Memory B cell (primary cell): Measurements from ENCODE around the gene CACNA2D3.

Source experiments
- ATAC-seq: fragments of 150-1000 bp; cut with Tn5 transposase; 2 replicates; pipeline ENCODE4 v1.10.0; 2021; ENCODE audit warnings: low read depth, mild to moderate bottlenecking, moderate library complexity
- DNase-seq, 2 donors: peaks; one replicate each; pipeline ENCODE4 v3.0.0; 2022; ENCODE audit warnings: low spot score in 2 of 2
- H3K27ac Mint-ChIP-seq: one replicate; pipeline ENCODE4 v1.8.0; 2022; ENCODE audit warnings: mild to moderate bottlenecking, moderate library complexity, mixed read lengths
- H3K27me3 Mint-ChIP-seq: one replicate; pipeline ENCODE4 v1.8.0; 2022; ENCODE audit warnings: mixed read lengths
- H3K36me3 Mint-ChIP-seq: one replicate; pipeline ENCODE4 v1.8.0; 2022; ENCODE audit warnings: mild to moderate bottlenecking, mixed read lengths
- H3K4me1 Mint-ChIP-seq: one replicate; pipeline ENCODE4 v1.8.0; 2022; ENCODE audit warnings: mixed read lengths
- H3K4me3 Mint-ChIP-seq: one replicate; pipeline ENCODE4 v1.8.0; 2022; ENCODE audit warnings: mild to moderate bottlenecking, moderate library complexity, mixed read lengths
- H3K9me3 Mint-ChIP-seq: one replicate; pipeline ENCODE4 v1.8.0; 2022; ENCODE audit warnings: mixed read lengths

Gene CACNA2D3

GRCh38 chr3:54797111-54797510, 674.8 kb downstream of the CACNA2D3 start:
- H3K4me3 Mint-ChIP-seq, result no peak overlapping the region
- ATAC-seq, result no peak
- H3K36me3 Mint-ChIP-seq, result no peaks in the 10 kb centered on the region
- H3K9me3 Mint-ChIP-seq, result no peaks in the 10 kb centered on the region
- DNase-seq, result no peak
- H3K4me1 Mint-ChIP-seq, result no peaks in the 10 kb centered on the region
- no peak overlapping the region for H3K27ac Mint-ChIP-seq
- no peaks in the 10 kb centered on the region for H3K27me3 Mint-ChIP-seq

GRCh38 chr3:54800478-54800877, 678.1 kb downstream of the CACNA2D3 start:
- Mint-ChIP-seq H3K4me1 (no peaks in the 10 kb centered on the region), H3K27ac (no peak overlapping the region), H3K36me3 (no peaks in the 10 kb centered on the region), H3K9me3 (peaks cover 1% of the 10 kb centered on the region), H3K27me3 (no peaks in the 10 kb centered on the region), H3K4me3 (no peak overlapping the region)
- ATAC-seq, result no peak
- no peak for DNase-seq

GRCh38 chr3:54801977-54802376, 679.6 kb downstream of the CACNA2D3 start:
- ATAC-seq, result no peak
- H3K9me3 Mint-ChIP-seq, result peaks cover 1% of the 10 kb centered on the region
- H3K27me3 Mint-ChIP-seq, result no peaks in the 10 kb centered on the region
- no peaks in the 10 kb centered on the region for H3K36me3 Mint-ChIP-seq
- no peak overlapping the region for H3K4me3 Mint-ChIP-seq
- DNase-seq, result no peak
- H3K4me1 Mint-ChIP-seq, result no peaks in the 10 kb centered on the region
- H3K27ac Mint-ChIP-seq, result no peak overlapping the region

GRCh38 chr3:54810401-54810800, 688.0 kb downstream of the CACNA2D3 start:
- Mint-ChIP-seq H3K4me1 (no peaks in the 10 kb centered on the region), H3K9me3 (peaks cover 9% of the 10 kb centered on the region), H3K27ac (no peak overlapping the region), H3K27me3 (no peaks in the 10 kb centered on the region), H3K36me3 (no peaks in the 10 kb centered on the region), H3K4me3 (no peak overlapping the region)
- no peak for DNase-seq
- ATAC-seq, result no peak

- Mint-ChIP-seq H3K9me3 (peaks cover 7% of the 10 kb centered on the region), H3K27ac (no peak overlapping the region), H3K4me3 (no peak overlapping the region), H3K4me1 (no peaks in the 10 kb centered on the region), H3K36me3 (no peaks in the 10 kb centered on the region), H3K27me3 (no peaks in the 10 kb centered on the region)
- ATAC-seq (no peak), DNase-seq (no peak)
These were observed 691.9 kb downstream of the CACNA2D3 start for GRCh38 chr3:54814224-54814623.

- no peak overlapping the region for H3K4me3 Mint-ChIP-seq
These were observed 695.3 kb downstream of the CACNA2D3 start for GRCh38 chr3:54817628-54818027.

GRCh38 chr3:54818486-54818885, 696.1 kb downstream of the CACNA2D3 start:
- no peaks in the 10 kb centered on the region for H3K27me3 Mint-ChIP-seq
- no peaks in the 10 kb centered on the region for H3K36me3 Mint-ChIP-seq
- no peak overlapping the region for H3K4me3 Mint-ChIP-seq
- no peaks in the 10 kb centered on the region for H3K9me3 Mint-ChIP-seq
- no peak overlapping the region for H3K27ac Mint-ChIP-seq
- DNase-seq (no peak), ATAC-seq (no peak)
- no peaks in the 10 kb centered on the region for H3K4me1 Mint-ChIP-seq

More at GRCh38 chr3:54817628-54818027, 695.3 kb downstream of the CACNA2D3 start:
- no peaks in the 10 kb centered on the region for H3K4me1 Mint-ChIP-seq
- no peaks in the 10 kb centered on the region for H3K9me3 Mint-ChIP-seq
- H3K27me3 Mint-ChIP-seq, result no peaks in the 10 kb centered on the region
- H3K36me3 Mint-ChIP-seq, result no peaks in the 10 kb centered on the region
- DNase-seq (no peak), ATAC-seq (no peak)
- no peak overlapping the region for H3K27ac Mint-ChIP-seq

- no peak overlapping the region for H3K4me3 Mint-ChIP-seq
- H3K27ac Mint-ChIP-seq, result no peak overlapping the region
- H3K9me3 Mint-ChIP-seq, result no peaks in the 10 kb centered on the region
- H3K27me3 Mint-ChIP-seq, result no peaks in the 10 kb centered on the region
- H3K4me1 Mint-ChIP-seq, result no peaks in the 10 kb centered on the region
- no peaks in the 10 kb centered on the region for H3K36me3 Mint-ChIP-seq
- ATAC-seq (no peak), DNase-seq (no peak)
These were observed 696.6 kb downstream of the CACNA2D3 start for GRCh38 chr3:54818942-54819341.

- no peaks in the 10 kb centered on the region for H3K27me3 Mint-ChIP-seq
- no peak overlapping the region for H3K27ac Mint-ChIP-seq
- DNase-seq (no peak), ATAC-seq (no peak)
- H3K4me3 Mint-ChIP-seq, result no peak overlapping the region
- no peaks in the 10 kb centered on the region for H3K36me3 Mint-ChIP-seq
- H3K4me1 Mint-ChIP-seq, result no peaks in the 10 kb centered on the region
- no peaks in the 10 kb centered on the region for H3K9me3 Mint-ChIP-seq
These were observed 697.6 kb downstream of the CACNA2D3 start for GRCh38 chr3:54819946-54820345.

GRCh38 chr3:54822206-54822605, 699.9 kb downstream of the CACNA2D3 start:
- Mint-ChIP-seq H3K4me3 (no peak overlapping the region), H3K9me3 (no peaks in the 10 kb centered on the region), H3K27me3 (no peaks in the 10 kb centered on the region), H3K4me1 (no peaks in the 10 kb centered on the region), H3K36me3 (no peaks in the 10 kb centered on the region), H3K27ac (no peak overlapping the region)
- DNase-seq (no peak), ATAC-seq (no peak)

- DNase-seq (no peak), ATAC-seq (no peak)
- no peaks in the 10 kb centered on the region for H3K36me3 Mint-ChIP-seq
- no peaks in the 10 kb centered on the region for H3K27me3 Mint-ChIP-seq
- H3K27ac Mint-ChIP-seq, result no peak overlapping the region
- no peaks in the 10 kb centered on the region for H3K4me1 Mint-ChIP-seq
- peaks cover 2% of the 10 kb centered on the region for H3K9me3 Mint-ChIP-seq
- no peak overlapping the region for H3K4me3 Mint-ChIP-seq
These were observed 703.9 kb downstream of the CACNA2D3 start for GRCh38 chr3:54826251-54826691.

- Mint-ChIP-seq H3K9me3 (peaks cover 2% of the 10 kb centered on the region), H3K27me3 (no peaks in the 10 kb centered on the region), H3K4me3 (no peak overlapping the region), H3K4me1 (no peaks in the 10 kb centered on the region), H3K27ac (no peak overlapping the region), H3K36me3 (no peaks in the 10 kb centered on the region)
- DNase-seq (no peak), ATAC-seq (no peak)
These were observed 704.8 kb downstream of the CACNA2D3 start for GRCh38 chr3:54827056-54827687.

GRCh38 chr3:54827776-54828175, 705.4 kb downstream of the CACNA2D3 start:
- Mint-ChIP-seq H3K4me3 (no peak overlapping the region), H3K9me3 (peaks cover 2% of the 10 kb centered on the region), H3K4me1 (no peaks in the 10 kb centered on the region), H3K27ac (no peak overlapping the region), H3K27me3 (no peaks in the 10 kb centered on the region), H3K36me3 (no peaks in the 10 kb centered on the region)
- ATAC-seq (no peak), DNase-seq (no peak)

GRCh38 chr3:54830658-54831057, 708.3 kb downstream of the CACNA2D3 start:
- no peaks in the 10 kb centered on the region for H3K27me3 Mint-ChIP-seq
- H3K27ac Mint-ChIP-seq, result no peak overlapping the region

GRCh38 chr3:54831112-54831511, 708.8 kb downstream of the CACNA2D3 start:
- peaks cover 2% of the 10 kb centered on the region for H3K9me3 Mint-ChIP-seq
- H3K27ac Mint-ChIP-seq, result no peak overlapping the region
- DNase-seq (no peak), ATAC-seq (no peak)
- H3K4me1 Mint-ChIP-seq, result no peaks in the 10 kb centered on the region
- no peaks in the 10 kb centered on the region for H3K27me3 Mint-ChIP-seq
- no peaks in the 10 kb centered on the region for H3K36me3 Mint-ChIP-seq
- no peak overlapping the region for H3K4me3 Mint-ChIP-seq

More at GRCh38 chr3:54830658-54831057, 708.3 kb downstream of the CACNA2D3 start:
- Mint-ChIP-seq H3K9me3 (peaks cover 2% of the 10 kb centered on the region), H3K4me3 (no peak overlapping the region), H3K4me1 (no peaks in the 10 kb centered on the region), H3K36me3 (no peaks in the 10 kb centered on the region)
- ATAC-seq (no peak), DNase-seq (no peak)
